PFSK-1 (cell line): ENCODE measurements around the gene CNKSR2.

Experiments used
- FOXP2 ChIP-seq: optimal IDR thresholded peaks from 2 replicates; pipeline ENCODE3; 2011; ENCODE audit warnings: borderline replicate concordance, control low read depth, inconsistent platforms; ENCODE audit not compliant: insufficient read depth; ENCODE audit errors: extremely low read length, extremely low read depth
- POLR2AphosphoS5 ChIP-seq: IDR thresholded peaks from 2 replicates; pipeline ENCODE4 v1.6.1; 2012; ENCODE audit warnings: low read depth, mild to moderate bottlenecking, control low read depth, low read length, moderate library complexity
- SIN3A ChIP-seq: IDR thresholded peaks from 2 replicates; pipeline ENCODE4 v1.6.1; 2012; ENCODE audit warnings: mild to moderate bottlenecking, low read length, moderate library complexity, borderline replicate concordance; ENCODE audit not compliant: insufficient read depth
- TAF1 ChIP-seq: IDR thresholded peaks from 2 replicates; pipeline ENCODE4 v1.6.1; 2012; ENCODE audit warnings: low read length, control low read depth, borderline replicate concordance; ENCODE audit not compliant: insufficient read depth
- TF ChIP-seq, protein P1 (sequence below), 2 experiments: IDR thresholded peaks; 2 replicates each; pipeline versions ENCODE4 v1.6.1 to v1.8.0; 2011 to 2012; ENCODE audit warnings: low read depth in 2 of 2, low read length in 2 of 2, control low read depth in 1 of 2, inconsistent platforms in 1 of 2, mild to moderate bottlenecking in 1 of 2, moderate library complexity in 1 of 2; ENCODE audit not compliant: insufficient read depth in 1 of 2

CNKSR2 gene

DNA sequence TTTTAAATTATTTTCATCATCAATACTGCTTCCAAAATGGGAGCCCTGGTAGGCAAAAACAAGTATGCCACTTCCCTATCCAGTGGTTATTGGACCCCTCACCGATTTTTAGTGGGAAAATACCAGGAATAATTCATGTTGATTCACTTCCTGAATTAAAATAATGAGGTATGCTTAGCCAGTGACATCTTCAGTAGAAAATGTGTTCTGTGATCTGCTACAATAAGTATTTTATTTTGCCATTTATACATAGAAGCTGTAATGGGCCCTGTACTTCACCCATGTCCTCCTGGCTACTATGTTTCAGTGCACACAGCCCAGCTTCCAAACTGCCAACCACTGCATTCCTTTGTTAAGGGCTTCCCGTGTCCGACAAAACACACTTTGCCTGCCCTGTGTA, 324.9 kb downstream of the CNKSR2 start:
- no peak for TF ChIP-seq TAF1
- no peak for TF ChIP-seq FOXP2

DNA sequence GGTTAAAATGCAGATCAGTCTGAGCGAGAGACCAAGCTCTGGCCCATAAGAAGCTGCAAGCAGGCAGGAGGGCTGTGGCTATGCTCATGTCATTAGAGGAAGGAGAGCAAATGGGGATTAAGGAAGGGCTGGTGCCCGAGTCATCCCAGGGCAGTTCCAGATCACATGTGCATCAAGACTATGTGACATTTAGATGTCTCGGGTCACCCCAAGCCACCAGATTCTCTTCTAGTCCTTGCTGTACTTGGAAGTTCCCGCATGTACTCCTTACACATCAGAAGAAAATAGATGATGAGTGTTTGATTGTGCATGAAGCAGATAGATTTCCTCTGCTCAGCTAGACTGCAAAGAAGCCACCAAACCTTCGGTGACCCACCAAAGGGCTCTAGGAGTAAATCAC, 326.1 kb downstream of the CNKSR2 start:
- TF ChIP-seq TAF1 (no peak), FOXP2 (no peak)

DNA sequence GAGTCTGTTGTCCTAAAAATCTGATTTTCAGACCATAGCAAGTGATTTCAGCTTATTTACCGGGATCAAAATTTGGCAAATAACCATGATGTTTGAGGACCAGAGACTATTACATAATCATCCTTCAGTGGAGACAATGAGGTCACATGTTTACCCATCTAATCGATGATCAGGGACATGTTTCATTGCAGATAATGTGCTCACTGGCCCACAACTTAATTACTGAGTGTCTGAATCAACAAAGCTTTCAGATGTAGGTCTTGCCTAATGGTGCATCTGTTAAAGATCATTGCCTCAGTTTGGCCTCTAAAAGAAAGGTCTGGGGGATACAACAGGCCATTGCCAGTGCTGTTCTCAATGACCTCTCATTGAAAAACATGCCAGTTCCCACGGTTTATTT, 326.7 kb downstream of the CNKSR2 start:
- TF ChIP-seq FOXP2, result no peak
- TF ChIP-seq SIN3A, result no peak
- TF ChIP-seq TAF1, result no peak
- TF ChIP-seq POLR2AphosphoS5, result no peak
- TF ChIP-seq, protein P1, sequence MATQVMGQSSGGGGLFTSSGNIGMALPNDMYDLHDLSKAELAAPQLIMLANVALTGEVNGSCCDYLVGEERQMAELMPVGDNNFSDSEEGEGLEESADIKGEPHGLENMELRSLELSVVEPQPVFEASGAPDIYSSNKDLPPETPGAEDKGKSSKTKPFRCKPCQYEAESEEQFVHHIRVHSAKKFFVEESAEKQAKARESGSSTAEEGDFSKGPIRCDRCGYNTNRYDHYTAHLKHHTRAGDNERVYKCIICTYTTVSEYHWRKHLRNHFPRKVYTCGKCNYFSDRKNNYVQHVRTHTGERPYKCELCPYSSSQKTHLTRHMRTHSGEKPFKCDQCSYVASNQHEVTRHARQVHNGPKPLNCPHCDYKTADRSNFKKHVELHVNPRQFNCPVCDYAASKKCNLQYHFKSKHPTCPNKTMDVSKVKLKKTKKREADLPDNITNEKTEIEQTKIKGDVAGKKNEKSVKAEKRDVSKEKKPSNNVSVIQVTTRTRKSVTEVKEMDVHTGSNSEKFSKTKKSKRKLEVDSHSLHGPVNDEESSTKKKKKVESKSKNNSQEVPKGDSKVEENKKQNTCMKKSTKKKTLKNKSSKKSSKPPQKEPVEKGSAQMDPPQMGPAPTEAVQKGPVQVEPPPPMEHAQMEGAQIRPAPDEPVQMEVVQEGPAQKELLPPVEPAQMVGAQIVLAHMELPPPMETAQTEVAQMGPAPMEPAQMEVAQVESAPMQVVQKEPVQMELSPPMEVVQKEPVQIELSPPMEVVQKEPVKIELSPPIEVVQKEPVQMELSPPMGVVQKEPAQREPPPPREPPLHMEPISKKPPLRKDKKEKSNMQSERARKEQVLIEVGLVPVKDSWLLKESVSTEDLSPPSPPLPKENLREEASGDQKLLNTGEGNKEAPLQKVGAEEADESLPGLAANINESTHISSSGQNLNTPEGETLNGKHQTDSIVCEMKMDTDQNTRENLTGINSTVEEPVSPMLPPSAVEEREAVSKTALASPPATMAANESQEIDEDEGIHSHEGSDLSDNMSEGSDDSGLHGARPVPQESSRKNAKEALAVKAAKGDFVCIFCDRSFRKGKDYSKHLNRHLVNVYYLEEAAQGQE (IDR thresholded peaks at IDR 0.05; ENCODE audit: insufficient read depth in 1 of 2, low read depth in 2 of 2, low read length in 2 of 2), result no peak

- no peak for TF ChIP-seq SIN3A
- no peak for TF ChIP-seq FOXP2
- no peak for TF ChIP-seq POLR2AphosphoS5
Observed at GRCh38 chrX:21702725-21703124, 328.5 kb downstream of the CNKSR2 start.
